ENCODE measurements around the gene KCNQ1. TPM values are rescaled to one million over a fixed set of nuclear protein-coding genes. Genes with fewer than 3 reads are reported as not detected.

KCNQ1 gene
- total and polyA plus RNA-seq, 2 donors (not counting 3 experiments of a cell fraction or from before 2014, with no cell fraction given): 0.07 to 0.09 TPM

DNA sequence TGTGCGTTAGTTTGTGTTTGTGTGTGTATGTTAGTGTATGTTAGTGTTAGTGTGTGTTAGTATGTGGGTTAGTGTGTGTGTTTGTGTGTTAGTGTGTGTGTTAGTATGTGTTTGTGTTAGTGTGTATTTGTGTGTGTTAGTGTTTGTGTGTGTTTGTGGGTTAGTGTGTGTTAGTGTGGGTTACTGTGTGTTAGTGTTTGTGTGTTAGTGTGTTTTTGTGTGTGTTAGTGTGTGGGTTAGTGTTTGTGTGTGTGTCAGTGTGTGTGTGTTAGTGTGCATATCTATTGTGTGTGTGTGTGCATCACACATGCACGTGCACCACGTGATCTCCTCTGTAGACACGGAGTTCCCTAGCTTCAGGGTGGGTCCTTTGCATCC lies 139.6 kb downstream of the KCNQ1 start:
- ChIA-PET CTCF (no interaction called here), POLR2A (no interaction called here)
- no TSS peak for BruUV-seq (replicated peaks)
- Histone ChIP-seq H3K4me1 (ENCODE audit: control insufficient read depth, extremely low read depth, insufficient read depth, low read length) (no peaks in the 10 kb centered on the region), H3K36me3 (ENCODE audit: control insufficient read depth in 2 of 2, extremely low read depth in 1 of 2, insufficient read depth in 2 of 2, low read length in 2 of 2) (no peaks in the 10 kb centered on the region), H4K20me1 (replicated peaks; ENCODE audit: control insufficient read depth, extremely low read depth, insufficient read depth, low read length) (no peaks in the 10 kb centered on the region), H2AFZ (ENCODE audit: low read depth, low read length) (no peak overlapping the region), H3K27me3 (ENCODE audit: control insufficient read depth in 2 of 2, insufficient read depth in 2 of 2, low read length in 2 of 2) (no peaks in the 10 kb centered on the region), H3K9ac (replicated peaks; ENCODE audit: extremely low read depth, insufficient read depth, low read length) (no peak overlapping the region), H3K4me2 (ENCODE audit: insufficient read depth, low read length) (no peak overlapping the region), H3K27ac (ENCODE audit: insufficient read depth, low read depth, low read length) (no peak overlapping the region), H3K9me1 (replicated peaks; ENCODE audit: control insufficient read depth, extremely low read depth, insufficient read depth, low read length) (no peaks in the 10 kb centered on the region), H3K4me3 (replicated peaks in 1 of 3; ENCODE audit: insufficient read depth in 1 of 3, low read depth in 1 of 3, low read length in 3 of 3) (no peak overlapping the region), H3K9me3 (replicated peaks; ENCODE audit: control insufficient read depth, insufficient read depth, low read length) (no peaks in the 10 kb centered on the region), H3K79me2 (ENCODE audit: control insufficient read depth, insufficient read depth, low read length) (no peaks in the 10 kb centered on the region)
- TF ChIP-seq JUN (IDR thresholded peaks at IDR 0.05; ENCODE audit: borderline replicate concordance, insufficient read depth, insufficient read length, low read depth) (no peak), FOS (IDR thresholded peaks at IDR 0.05; ENCODE audit: borderline replicate concordance, insufficient read depth, low read length) (no peak), POLR2AphosphoS5 (IDR thresholded peaks at IDR 0.05; ENCODE audit: insufficient read depth, low read depth, low read length) (no peak), MYC (IDR thresholded peaks at IDR 0.05; ENCODE audit: low read depth, low read length) (no peak), GATA2 (IDR thresholded peaks at IDR 0.05; ENCODE audit: insufficient read depth, insufficient read length, low read depth, low read length) (no peak), POLR2A (IDR thresholded peaks at IDR 0.05; ENCODE audit: low read depth, low read length) (no peak), EZH2 (IDR thresholded peaks at IDR 0.05; ENCODE audit: borderline replicate concordance, low read depth, low read length, severe bottlenecking) (no peak)
- TF ChIP-seq, protein P1, sequence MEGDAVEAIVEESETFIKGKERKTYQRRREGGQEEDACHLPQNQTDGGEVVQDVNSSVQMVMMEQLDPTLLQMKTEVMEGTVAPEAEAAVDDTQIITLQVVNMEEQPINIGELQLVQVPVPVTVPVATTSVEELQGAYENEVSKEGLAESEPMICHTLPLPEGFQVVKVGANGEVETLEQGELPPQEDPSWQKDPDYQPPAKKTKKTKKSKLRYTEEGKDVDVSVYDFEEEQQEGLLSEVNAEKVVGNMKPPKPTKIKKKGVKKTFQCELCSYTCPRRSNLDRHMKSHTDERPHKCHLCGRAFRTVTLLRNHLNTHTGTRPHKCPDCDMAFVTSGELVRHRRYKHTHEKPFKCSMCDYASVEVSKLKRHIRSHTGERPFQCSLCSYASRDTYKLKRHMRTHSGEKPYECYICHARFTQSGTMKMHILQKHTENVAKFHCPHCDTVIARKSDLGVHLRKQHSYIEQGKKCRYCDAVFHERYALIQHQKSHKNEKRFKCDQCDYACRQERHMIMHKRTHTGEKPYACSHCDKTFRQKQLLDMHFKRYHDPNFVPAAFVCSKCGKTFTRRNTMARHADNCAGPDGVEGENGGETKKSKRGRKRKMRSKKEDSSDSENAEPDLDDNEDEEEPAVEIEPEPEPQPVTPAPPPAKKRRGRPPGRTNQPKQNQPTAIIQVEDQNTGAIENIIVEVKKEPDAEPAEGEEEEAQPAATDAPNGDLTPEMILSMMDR (IDR thresholded peaks at IDR 0.05; ENCODE audit: extremely low read depth in 1 of 2, insufficient read depth in 1 of 2, low read depth in 1 of 2, low read length in 2 of 2): no peak
- TF ChIP-seq, protein P2, sequence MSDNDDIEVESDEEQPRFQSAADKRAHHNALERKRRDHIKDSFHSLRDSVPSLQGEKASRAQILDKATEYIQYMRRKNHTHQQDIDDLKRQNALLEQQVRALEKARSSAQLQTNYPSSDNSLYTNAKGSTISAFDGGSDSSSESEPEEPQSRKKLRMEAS (IDR thresholded peaks at IDR 0.05; ENCODE audit: insufficient read depth, insufficient read length): no peak
- dilution Hi-C loops (cut with MboI; ENCODE audit: extremely low pct_ligation_motif_present, low sequenced_read_pairs): no loop called here
- intact Hi-C loops (cut with micrococcal nuclease): no loop called here
- DNase-seq (ENCODE audit: low read depth, low spot score) (no peak), FAIRE-seq (no peak)
